Fibroblast of gingiva (primary cell): Measurements from ENCODE around the gene KLHL36.
"Not testable (repeated sequence)": the region's sequence is repeated elsewhere in the genome, so short reads cannot be mapped to it uniquely, and the experiment has no call there.

Source experiments
- DNase-seq: peaks from one replicate; pipeline ENCODE4 v3.0.0-alpha.2; 2011; ENCODE audit warnings: low read depth

KLHL36 gene

GRCh38 chr16:84673561-84673960 is 25.2 kb downstream of the KLHL36 start:
- no peak for DNase-seq

DNA sequence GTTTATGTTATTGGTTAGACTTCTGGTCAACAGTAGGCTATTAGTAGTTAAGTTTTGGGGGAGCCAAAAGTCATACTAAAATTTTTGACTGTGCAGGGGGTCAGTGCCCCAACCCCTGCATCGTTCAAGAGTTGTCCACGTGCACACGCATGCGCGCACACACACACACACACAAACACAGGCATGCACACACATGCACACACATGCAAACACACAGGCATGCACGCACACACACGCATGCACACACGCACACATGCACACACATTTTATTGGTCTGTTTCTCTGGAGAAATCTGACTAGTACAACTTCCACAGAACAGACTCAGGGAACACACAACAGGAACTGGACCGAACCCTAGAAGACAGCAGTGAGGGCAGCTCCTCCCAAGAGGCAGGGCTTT is 27.1 kb downstream of the KLHL36 start:
- no peak for DNase-seq

DNA sequence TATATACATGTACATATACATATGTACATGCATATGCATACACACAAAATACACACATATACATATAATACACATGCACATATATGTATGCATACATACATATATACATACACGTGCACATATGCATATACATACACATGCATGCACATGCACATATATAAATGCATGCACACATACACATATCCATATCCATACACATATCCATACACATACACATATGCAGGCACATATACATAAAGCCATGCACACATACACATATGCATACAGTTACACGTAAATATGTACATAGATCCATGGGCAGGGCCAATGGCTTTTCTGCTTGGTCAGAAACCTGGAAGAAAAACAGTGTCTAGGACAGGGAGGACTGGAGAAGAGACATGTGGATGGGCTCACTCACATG is 27.6 kb downstream of the KLHL36 start:
- DNase-seq = no peak

GRCh38 chr16:84677017-84677803 is 28.9 kb downstream of the KLHL36 start:
- DNase-seq = no peak

GRCh38 chr16:84677849-84678248 is 29.5 kb downstream of the KLHL36 start:
- DNase-seq = no peak

- no peak for DNase-seq
Observed at GRCh38 chr16:84678541-84678940, 30.2 kb downstream of the KLHL36 start.

DNA sequence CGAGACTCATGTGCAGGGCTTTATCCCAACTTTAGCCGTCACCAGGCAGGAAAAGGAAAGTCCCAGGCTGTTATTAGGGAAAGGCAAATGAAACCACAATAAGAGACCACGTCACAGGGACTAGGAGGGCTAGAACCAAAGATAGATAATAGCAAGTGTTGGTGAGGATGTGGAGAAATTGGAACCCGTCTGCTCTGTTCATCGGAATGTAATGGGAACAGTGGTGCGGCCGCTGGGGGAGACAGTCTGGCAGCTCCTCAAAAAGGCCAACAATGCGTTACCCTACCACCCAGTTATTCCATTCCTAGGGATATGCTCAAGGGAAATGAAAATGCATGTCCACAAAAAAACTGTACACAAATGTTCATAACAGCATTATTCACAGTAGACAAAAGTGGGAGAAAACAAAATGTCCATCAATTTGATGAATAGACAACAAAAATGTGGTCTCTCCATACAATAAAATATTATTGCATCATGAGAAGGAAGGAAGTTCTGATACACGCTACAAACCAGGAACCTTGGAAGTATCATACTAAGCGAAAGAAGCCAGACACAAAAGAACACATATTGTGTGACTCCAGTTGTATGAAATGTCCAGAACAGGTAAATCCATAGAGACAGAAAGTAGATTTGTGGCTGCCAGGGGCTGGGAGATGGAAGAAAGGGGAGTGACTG is 32.0 kb downstream of the KLHL36 start:
- DNase-seq = no peak

- DNase-seq = no peak
Observed at GRCh38 chr16:84680843-84681629, 32.7 kb downstream of the KLHL36 start.

GRCh38 chr16:84683691-84684591 is 35.6 kb downstream of the KLHL36 start:
- DNase-seq = no peak

GRCh38 chr16:84684592-84684965 is 36.3 kb downstream of the KLHL36 start:
- no peak for DNase-seq

DNA sequence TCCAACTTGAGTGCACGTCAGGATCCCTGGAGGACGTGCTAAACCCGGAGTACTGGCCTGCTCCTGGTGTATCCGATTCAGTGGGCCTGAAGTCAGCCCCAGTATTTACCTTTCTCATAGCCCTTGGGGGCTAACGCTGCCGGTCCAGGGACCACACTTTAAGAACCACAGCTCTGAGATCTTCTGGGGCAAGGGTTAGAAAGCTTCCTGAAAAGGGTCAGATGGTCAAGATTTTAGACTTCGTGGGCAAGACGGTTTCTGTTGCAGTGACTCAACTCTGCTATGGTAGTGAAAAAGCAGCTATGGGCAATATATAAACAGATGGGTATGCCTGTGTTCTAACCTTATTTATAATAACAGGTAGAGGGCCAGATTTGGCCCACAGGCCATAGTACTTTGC is 36.9 kb downstream of the KLHL36 start:
- no peak for DNase-seq

DNA sequence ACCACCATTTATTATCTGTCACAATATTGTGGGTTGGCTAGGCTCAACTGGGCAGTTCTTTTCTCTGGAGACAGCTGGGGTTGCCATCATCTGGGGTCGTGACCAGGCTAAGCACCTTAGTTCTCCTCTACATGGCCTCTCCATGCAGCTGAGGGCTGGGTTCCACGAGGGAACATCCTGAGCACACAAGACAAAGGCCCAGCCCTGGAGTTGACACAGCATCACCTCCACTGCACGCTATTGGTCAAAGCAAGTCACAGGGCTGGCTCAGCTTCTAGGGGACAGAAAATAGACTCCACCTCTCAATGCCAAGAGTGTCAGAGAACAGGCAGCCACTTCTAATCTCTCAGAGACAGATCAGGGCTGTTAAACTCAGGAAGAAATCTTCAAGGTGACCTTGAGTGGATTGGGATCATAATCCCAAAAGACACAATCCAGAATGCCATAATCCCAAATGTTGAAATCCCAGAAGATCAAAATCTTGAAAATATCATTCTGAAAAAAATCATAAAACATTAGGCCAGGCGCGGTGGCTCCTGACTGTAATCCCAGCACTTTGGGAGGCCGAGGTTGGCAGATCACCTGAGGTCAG is 38.5 kb downstream of the KLHL36 start:
- DNase-seq = no peak

GRCh38 chr16:84687715-84688114 is 39.4 kb downstream of the KLHL36 start:
- DNase-seq = peak; percentile 53

GRCh38 chr16:84688163-84688562 is 39.9 kb downstream of the KLHL36 start:
- DNase-seq = not testable (repeated sequence)

DNA sequence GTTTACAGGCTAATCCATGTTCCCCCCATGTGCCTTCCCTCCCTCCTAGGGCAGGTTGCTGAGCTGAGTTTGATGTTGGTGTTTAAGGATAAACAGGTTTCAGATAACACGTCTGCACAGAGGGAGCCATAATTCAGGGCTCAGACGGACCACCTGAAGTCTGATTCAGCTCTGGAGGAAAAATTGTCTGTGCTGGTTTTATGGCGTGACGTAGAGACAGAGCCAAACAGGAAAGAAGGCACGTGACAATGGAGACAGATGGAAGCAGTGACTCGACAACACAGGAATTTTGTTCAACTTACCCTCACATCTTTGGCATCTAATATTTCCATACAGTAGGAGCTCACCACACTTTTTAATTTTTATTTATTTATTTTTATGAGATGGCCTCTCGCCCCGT is 40.8 kb downstream of the KLHL36 start:
- DNase-seq = peak; percentile 69

GRCh38 chr16:84690088-84690819 is 41.9 kb downstream of the KLHL36 start:
- no peak for DNase-seq

GRCh38 chr16:84692451-84693214 is 44.3 kb downstream of the KLHL36 start:
- DNase-seq = no peak

GRCh38 chr16:84693869-84694268 is 45.6 kb downstream of the KLHL36 start:
- DNase-seq = not testable (repeated sequence)

- no peak for DNase-seq
Observed at GRCh38 chr16:84694980-84695379, 46.7 kb downstream of the KLHL36 start.

DNA sequence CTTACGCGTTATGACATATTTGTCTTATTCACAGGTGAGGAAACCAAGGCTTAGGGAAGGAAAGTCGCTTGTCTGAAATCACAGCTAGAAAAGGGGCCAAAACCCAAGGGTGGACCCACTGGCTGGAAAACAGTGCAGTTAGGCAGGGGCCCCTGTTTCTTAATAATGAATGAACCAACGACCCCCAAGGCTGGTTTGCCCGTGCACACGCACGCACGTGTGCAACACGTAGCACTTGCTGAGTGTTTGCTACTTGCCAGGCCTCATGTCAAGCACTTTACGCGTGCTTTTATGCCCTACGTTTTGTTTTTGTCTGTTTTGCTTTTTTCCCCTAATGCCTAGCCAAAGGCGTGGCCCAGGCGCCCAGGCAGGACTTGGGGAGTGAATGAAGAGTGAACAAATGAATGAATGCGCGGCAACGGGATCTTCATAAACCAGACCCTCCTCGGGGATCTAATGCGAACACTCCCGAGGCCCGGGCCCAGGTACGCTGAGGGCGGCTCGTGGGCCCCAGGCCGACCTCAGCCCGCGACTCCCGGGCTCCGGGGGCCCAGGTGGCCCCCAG is 50.9 kb downstream of the KLHL36 start:
- DNase-seq = no peak
